H9 (cell line): ENCODE measurements around the gene KBTBD12. TPM values are rescaled to one million over a fixed set of nuclear protein-coding genes. Genes with fewer than 3 reads are reported as not detected.
A peak's percentile ranks its signal among the peaks of the same experiment; 100 is the strongest.
"Not testable (repeated sequence)": the region's sequence is repeated elsewhere in the genome, so short reads cannot be mapped to it uniquely, and the experiment has no call there.

Source experiments
- DNase-seq: peaks from one replicate; pipeline ENCODE4 v3.0.0-alpha.2; 2017
- H2AFZ ChIP-seq: one replicate; pipeline ENCODE4 v1.6.1; 2013; ENCODE audit warnings: mild to moderate bottlenecking, low read length, control low read depth, moderate library complexity
- H2AK5ac ChIP-seq: 2 replicates; pipeline ENCODE4 v1.6.1; 2013; ENCODE audit warnings: low read length, control low read depth, mixed read lengths; ENCODE audit not compliant: insufficient read length
- H2BK120ac ChIP-seq: one replicate; pipeline ENCODE4 v1.6.1; 2013; ENCODE audit warnings: low read depth, mild to moderate bottlenecking, low read length, control low read depth, inconsistent platforms; ENCODE audit not compliant: poor library complexity, severe bottlenecking
- H2BK12ac ChIP-seq: 2 replicates; pipeline ENCODE4 v1.6.1; 2013; ENCODE audit warnings: low read length, control low read depth, mixed read lengths, low read depth; ENCODE audit not compliant: insufficient read length
- H2BK15ac ChIP-seq: 2 replicates; pipeline ENCODE4 v1.6.1; 2013; ENCODE audit warnings: low read depth, low read length, control low read depth
- H2BK20ac ChIP-seq: one replicate; pipeline ENCODE4 v1.6.1; 2013; ENCODE audit warnings: low read depth, mild to moderate bottlenecking, low read length, control low read depth, inconsistent platforms; ENCODE audit not compliant: poor library complexity, severe bottlenecking
- H2BK5ac ChIP-seq: 2 replicates; pipeline ENCODE4 v1.6.1; 2013; ENCODE audit warnings: low read length, control low read depth, mixed read lengths; ENCODE audit not compliant: insufficient read length
- H3K14ac ChIP-seq: 2 replicates; pipeline ENCODE4 v1.6.1; 2013; ENCODE audit warnings: low read length, control low read depth; ENCODE audit not compliant: insufficient read depth
- H3K18ac ChIP-seq: 2 replicates; pipeline ENCODE4 v1.6.1; 2013; ENCODE audit warnings: low read depth, mild to moderate bottlenecking, mixed read lengths, low read length, control low read depth; ENCODE audit not compliant: insufficient read length
- H3K23ac ChIP-seq: 2 replicates; pipeline ENCODE4 v1.6.1; 2013; ENCODE audit warnings: low read length, control low read depth, mixed read lengths, low read depth; ENCODE audit not compliant: insufficient read length
- H3K23me2 ChIP-seq: 2 replicates; pipeline ENCODE4 v1.6.1; 2013; ENCODE audit warnings: low read depth, mild to moderate bottlenecking, mixed read lengths, low read length, control low read depth; ENCODE audit not compliant: insufficient read length, poor library complexity, severe bottlenecking
- H3K27ac ChIP-seq: 2 replicates; pipeline ENCODE4 v1.5.1; 2013; ENCODE audit warnings: low read length, control low read depth, mixed read lengths, low read depth; ENCODE audit not compliant: insufficient read length
- H3K27me3 ChIP-seq: 2 replicates; pipeline ENCODE4 v1.6.1; 2013; ENCODE audit warnings: low read length, control low read depth, inconsistent platforms; ENCODE audit not compliant: insufficient read depth
- H3K4ac ChIP-seq: 2 replicates; pipeline ENCODE4 v1.6.1; 2013; ENCODE audit warnings: low read depth, mild to moderate bottlenecking, control low read depth, inconsistent platforms, low read length, moderate library complexity
- H3K4me1 ChIP-seq: 2 replicates; pipeline ENCODE4 v1.6.1; 2013; ENCODE audit warnings: low read length, control low read depth, inconsistent platforms; ENCODE audit not compliant: insufficient read depth
- H3K4me2 ChIP-seq: 2 replicates; pipeline ENCODE4 v1.6.1; 2013; ENCODE audit warnings: low read length, control low read depth, mixed read lengths; ENCODE audit not compliant: insufficient read length, insufficient read depth
- H3K56ac ChIP-seq: 2 replicates; pipeline ENCODE4 v1.6.1; 2013; ENCODE audit warnings: low read depth, mild to moderate bottlenecking, mixed read lengths, low read length, control low read depth; ENCODE audit not compliant: insufficient read length
- H3K79me1 ChIP-seq: 2 replicates; pipeline ENCODE4 v1.6.1; 2013; ENCODE audit warnings: low read depth, mild to moderate bottlenecking, moderate library complexity, low read length, control low read depth, inconsistent platforms; ENCODE audit not compliant: insufficient read depth, poor library complexity, severe bottlenecking
- H3K79me2 ChIP-seq: 2 replicates; pipeline ENCODE4 v1.6.1; 2013; ENCODE audit warnings: low read length, control low read depth, inconsistent platforms; ENCODE audit not compliant: insufficient read depth
- H3K9ac ChIP-seq: 2 replicates; pipeline ENCODE4 v1.6.1; 2013; ENCODE audit warnings: low read length, control low read depth, mixed read lengths; ENCODE audit not compliant: insufficient read length; ENCODE audit errors: extremely low read depth
- H3K9me3 ChIP-seq: one replicate; pipeline ENCODE4 v1.6.1; 2013; ENCODE audit warnings: low read depth, low read length, inconsistent platforms; ENCODE audit not compliant: control insufficient read depth
- H3T11ph ChIP-seq: one replicate; pipeline ENCODE4 v1.6.1; 2013; ENCODE audit warnings: mild to moderate bottlenecking, low read length, control low read depth, inconsistent platforms
- H4K20me1 ChIP-seq: one replicate; pipeline ENCODE4 v1.6.1; 2013; ENCODE audit not compliant: control insufficient read depth, insufficient read length, insufficient read depth
- H4K5ac ChIP-seq: 2 replicates; pipeline ENCODE4 v1.6.1; 2013; ENCODE audit warnings: low read depth, mild to moderate bottlenecking, mixed read lengths, low read length, control low read depth; ENCODE audit not compliant: insufficient read length
- H4K8ac ChIP-seq: replicated peaks from 2 replicates; pipeline ENCODE4 v1.6.1; 2013; ENCODE audit warnings: low read length, control low read depth, mixed read lengths, low read depth; ENCODE audit not compliant: insufficient read length
- H4K91ac ChIP-seq: 2 replicates; pipeline ENCODE4 v1.6.1; 2013; ENCODE audit warnings: low read depth, mild to moderate bottlenecking, moderate library complexity, mixed read lengths, low read length, control low read depth; ENCODE audit not compliant: insufficient read length
- H3K27ac Mint-ChIP-seq, 3 experiments: 2 replicates in 2 of 3; 3 replicates in 1 of 3; pipeline ENCODE4 v1.8.0; 2020 to 2021; ENCODE audit warnings: mixed read lengths in 3 of 3, mild to moderate bottlenecking in 1 of 3, moderate library complexity in 1 of 3
- H3K27me3 Mint-ChIP-seq: 2 replicates; pipeline ENCODE4 v1.8.0; 2021; ENCODE audit warnings: low read depth, mild to moderate bottlenecking, moderate library complexity, mixed read lengths
- H3K36me3 Mint-ChIP-seq, 3 experiments: 2 replicates in 2 of 3; 3 replicates in 1 of 3; pipeline ENCODE4 v1.8.0; 2020 to 2021; ENCODE audit warnings: low read depth in 3 of 3, mixed read lengths in 3 of 3; ENCODE audit not compliant: insufficient read depth in 1 of 3
- H3K4me1 Mint-ChIP-seq, 2 experiments: 2 replicates each; pipeline ENCODE4 v1.8.0; 2020; ENCODE audit warnings: mixed read lengths in 2 of 2
- H3K4me3 Mint-ChIP-seq, 2 experiments: 2 replicates in 1 of 2; 3 replicates in 1 of 2; pipeline ENCODE4 v1.8.0; 2020 to 2021; ENCODE audit warnings: mild to moderate bottlenecking in 2 of 2, mixed read lengths in 2 of 2, moderate library complexity in 1 of 2
- H3K9me3 Mint-ChIP-seq, 2 experiments: 2 replicates in 1 of 2; 3 replicates in 1 of 2; pipeline ENCODE4 v1.8.0; 2020; ENCODE audit warnings: mild to moderate bottlenecking in 2 of 2, mixed read lengths in 2 of 2, moderate library complexity in 1 of 2
- WGBS: extraction: QIAGEN DNeasy Blood & Tissue Kit; methylation state at CpG from one replicate; pipeline ENCODE4 v1.1.7; 2013; ENCODE audit warnings: missing lambda C conversion rate, low lambda C conversion rate, mixed read lengths; ENCODE audit not compliant: insufficient read length; ENCODE audit errors: extremely low coverage; 5-methylcytosine and 5-hydroxymethylcytosine counted together
- total RNA-seq: library from RNA; stranded (reverse); gene quantifications from 2 replicates; pipeline ENCODE4 v1.2.1, GENCODE V29; 2021
- TF ChIP-seq, protein P1 (sequence below): fragments of 200-600 bp; sonication (generic); conservative IDR thresholded peaks from 3 replicates; pipeline ENCODE4 v1.8.0; 2021; ENCODE audit warnings: antibody characterized with exemption, mild to moderate bottlenecking

Gene KBTBD12
- total RNA-seq, 1 experiment from 2014 or later, result not detected

DNA sequence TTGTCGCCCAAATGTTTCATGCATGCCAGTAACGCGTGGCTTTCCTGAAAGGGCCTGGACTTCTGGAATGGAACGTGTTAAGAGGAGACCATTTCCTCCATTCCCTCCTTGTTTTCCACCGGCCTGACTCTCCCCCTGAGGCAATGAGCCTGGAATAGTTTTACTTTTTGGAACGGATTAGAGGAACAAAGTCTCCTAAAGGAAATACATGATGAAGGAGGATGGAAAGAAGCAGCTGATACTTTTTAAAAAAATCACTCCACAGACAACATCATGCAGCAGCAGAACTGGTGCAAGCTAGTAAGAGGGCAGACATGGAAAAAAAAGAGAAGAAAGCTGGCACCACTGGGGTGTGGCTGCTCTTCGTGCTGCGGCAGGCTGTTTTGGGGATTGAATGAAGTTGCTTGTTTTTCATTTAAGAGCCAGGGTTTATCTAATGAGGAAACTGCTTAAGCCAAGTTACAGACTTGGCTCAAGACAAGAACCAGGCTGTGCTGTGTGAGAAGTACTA lies 3.6 kb upstream of the KBTBD12 start:
- no peak overlapping the region for H3K18ac ChIP-seq
- Mint-ChIP-seq H3K4me3 (no peak overlapping the region), H3K36me3 (no peaks in the 10 kb centered on the region; a peak in 1 of 7 replicates), H3K27me3 (peaks cover 41% of the 10 kb centered on the region), H3K4me1 (no peaks in the 10 kb centered on the region), H3K9me3 (peaks cover 0 to 4% of the 10 kb centered on the region in 2 experiments; a peak in 2 of 5 replicates), H3K27ac (peak overlapping the region in 1 of 3 experiments; percentile 65; a peak in 1 of 7 replicates)
- no CpG with 5 or more reads among the region's 8 CpGs for WGBS
- no peak overlapping the region for H3K9ac ChIP-seq
- H4K91ac ChIP-seq, result no peak overlapping the region
- H3K9me3 ChIP-seq, result no peaks in the 10 kb centered on the region
- no peaks in the 10 kb centered on the region for H3K23me2 ChIP-seq
- H3K79me2 ChIP-seq, result no peaks in the 10 kb centered on the region
- no peak overlapping the region for H2BK12ac ChIP-seq
- no peak overlapping the region for H3T11ph ChIP-seq
- no peak overlapping the region for H3K14ac ChIP-seq
- no peak overlapping the region for H2AFZ ChIP-seq
- H3K79me1 ChIP-seq, result no peaks in the 10 kb centered on the region
- no peaks in the 10 kb centered on the region for H3K4me1 ChIP-seq
- H3K56ac ChIP-seq, result no peak overlapping the region
- H3K4me2 ChIP-seq, result no peak overlapping the region
- H4K20me1 ChIP-seq, result no peaks in the 10 kb centered on the region
- no peaks in the 10 kb centered on the region; the same call in 1 of the 2 replicates for H3K27me3 ChIP-seq
- H2BK20ac ChIP-seq, result no peak overlapping the region
- no peak overlapping the region for H2BK5ac ChIP-seq
- H4K5ac ChIP-seq, result no peak overlapping the region
- TF ChIP-seq, protein P1, sequence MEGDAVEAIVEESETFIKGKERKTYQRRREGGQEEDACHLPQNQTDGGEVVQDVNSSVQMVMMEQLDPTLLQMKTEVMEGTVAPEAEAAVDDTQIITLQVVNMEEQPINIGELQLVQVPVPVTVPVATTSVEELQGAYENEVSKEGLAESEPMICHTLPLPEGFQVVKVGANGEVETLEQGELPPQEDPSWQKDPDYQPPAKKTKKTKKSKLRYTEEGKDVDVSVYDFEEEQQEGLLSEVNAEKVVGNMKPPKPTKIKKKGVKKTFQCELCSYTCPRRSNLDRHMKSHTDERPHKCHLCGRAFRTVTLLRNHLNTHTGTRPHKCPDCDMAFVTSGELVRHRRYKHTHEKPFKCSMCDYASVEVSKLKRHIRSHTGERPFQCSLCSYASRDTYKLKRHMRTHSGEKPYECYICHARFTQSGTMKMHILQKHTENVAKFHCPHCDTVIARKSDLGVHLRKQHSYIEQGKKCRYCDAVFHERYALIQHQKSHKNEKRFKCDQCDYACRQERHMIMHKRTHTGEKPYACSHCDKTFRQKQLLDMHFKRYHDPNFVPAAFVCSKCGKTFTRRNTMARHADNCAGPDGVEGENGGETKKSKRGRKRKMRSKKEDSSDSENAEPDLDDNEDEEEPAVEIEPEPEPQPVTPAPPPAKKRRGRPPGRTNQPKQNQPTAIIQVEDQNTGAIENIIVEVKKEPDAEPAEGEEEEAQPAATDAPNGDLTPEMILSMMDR, result no peak
- H3K4ac ChIP-seq, result no peak overlapping the region
- no peak overlapping the region for H2BK120ac ChIP-seq
- no peak overlapping the region for H4K8ac ChIP-seq
- H3K27ac ChIP-seq, result no peak overlapping the region
- H2BK15ac ChIP-seq, result no peak overlapping the region
- no peak overlapping the region for H3K23ac ChIP-seq
- no peak for DNase-seq
- H2AK5ac ChIP-seq, result no peak overlapping the region

DNA sequence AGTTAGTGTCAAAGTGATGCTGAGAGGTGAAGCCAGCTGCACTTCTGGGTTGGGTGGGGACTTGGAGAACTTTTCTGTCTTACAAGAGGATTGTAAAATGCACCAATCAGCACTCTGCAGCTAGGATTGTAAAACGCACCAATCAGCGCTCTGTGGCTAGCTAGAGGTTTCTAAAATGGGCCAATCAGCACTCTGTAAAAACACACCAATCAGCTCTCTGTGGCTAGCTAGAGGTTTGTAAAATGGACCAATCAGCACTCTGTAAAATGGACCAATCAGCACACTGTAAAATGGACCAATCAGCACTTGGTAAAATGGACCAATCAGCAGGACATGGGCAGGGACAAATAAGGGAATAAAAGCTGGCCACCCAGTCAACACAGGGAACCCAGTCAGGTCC lies 1.2 kb upstream of the KBTBD12 start:
- not testable (repeated sequence) for H3K9ac ChIP-seq, H2BK12ac ChIP-seq, H3K4me1 ChIP-seq, H3K27me3 ChIP-seq, H3K4ac ChIP-seq, H3K79me1 ChIP-seq, H4K8ac ChIP-seq, H4K5ac ChIP-seq, H3K4me1 Mint-ChIP-seq, H4K20me1 ChIP-seq, H3K14ac ChIP-seq, H2BK15ac ChIP-seq, H2BK20ac ChIP-seq, H4K91ac ChIP-seq, H3K4me2 ChIP-seq, H3K9me3 ChIP-seq, H3T11ph ChIP-seq, H2BK120ac ChIP-seq, H3K18ac ChIP-seq, H2AFZ ChIP-seq, H3K4me3 Mint-ChIP-seq, H3K27ac Mint-ChIP-seq, H2AK5ac ChIP-seq, H3K23ac ChIP-seq, H3K79me2 ChIP-seq, H2BK5ac ChIP-seq, H3K36me3 Mint-ChIP-seq, H3K56ac ChIP-seq, H3K27ac ChIP-seq, H3K9me3 Mint-ChIP-seq, H3K23me2 ChIP-seq, DNase-seq
- peaks cover 28% of the 10 kb centered on the region for H3K27me3 Mint-ChIP-seq
- no CpG with 5 or more reads among the region's 2 CpGs for WGBS
